IMR-90 (cell line): Measurements from ENCODE around the gene INPP5D. TPM values are rescaled to one million over a fixed set of nuclear protein-coding genes. Genes with fewer than 3 reads are reported as not detected.

Experiments used
- ATAC-seq: fragments of 200-7000 bp; cut with Tn5 transposase; 2 replicates; pipeline ENCODE4 v1.9.1; 2020; ENCODE audit warnings: low read depth, mild to moderate bottlenecking, moderate library complexity
- BruUV-seq: library from RNA; stranded (reverse); fragments of 400-500 nt; replicated peaks from 2 replicates; lab custom pipeline; 2021; lab: Mats Ljungman, UMichigan
- CTCF ChIA-PET: fragments of 300-600 bp; formaldehyde crosslinking; extraction: SDS; loops from one replicate; lab custom pipeline; 2021; ENCODE audit warnings: antibody characterized with exemption; lab: Yijun Ruan, JAX
- POLR2A ChIA-PET: fragments of 300-600 bp; sonication (Branson Sonifier 250); formaldehyde crosslinking; loops from one replicate; lab custom pipeline; 2022; ENCODE audit warnings: antibody characterized with exemption; ENCODE audit not compliant: unreplicated experiment; lab: Charles Lee
- DNase-seq: peaks from one replicate; pipeline ENCODE4 v3.0.0; 2013
- H2AFZ ChIP-seq: replicated peaks from 2 replicates; pipeline ENCODE3; 2013; ENCODE audit warnings: low read length, mild to moderate bottlenecking; ENCODE audit not compliant: poor library complexity
- H2AK5ac ChIP-seq: 2 replicates; pipeline ENCODE4 v1.6.1; 2013; ENCODE audit warnings: low read depth, low read length, inconsistent platforms
- H2AK9ac ChIP-seq: replicated peaks from 2 replicates; pipeline ENCODE3; 2013; ENCODE audit warnings: mild to moderate bottlenecking, low read depth, low read length, moderate library complexity; ENCODE audit not compliant: poor library complexity
- H2BK120ac ChIP-seq: 2 replicates; pipeline ENCODE4 v1.6.1; 2013; ENCODE audit warnings: low read depth, low read length, inconsistent platforms
- H2BK15ac ChIP-seq: 3 replicates; pipeline ENCODE4 v1.6.1; 2013; ENCODE audit warnings: low read depth, low read length, inconsistent platforms
- H2BK20ac ChIP-seq: 2 replicates; pipeline ENCODE4 v1.6.1; 2013; ENCODE audit warnings: low read depth, mild to moderate bottlenecking, inconsistent platforms, low read length, moderate library complexity
- H2BK5ac ChIP-seq: 2 replicates; pipeline ENCODE4 v1.6.1; 2013; ENCODE audit warnings: mild to moderate bottlenecking, low read depth, low read length, inconsistent platforms; ENCODE audit not compliant: poor library complexity, severe bottlenecking
- H3K14ac ChIP-seq: replicated peaks from 2 replicates; pipeline ENCODE4 v1.6.1; 2013; ENCODE audit warnings: low read depth, low read length, inconsistent platforms
- H3K18ac ChIP-seq: 2 replicates; pipeline ENCODE4 v1.6.1; 2013; ENCODE audit warnings: low read depth, low read length, control low read depth
- H3K23ac ChIP-seq: 2 replicates; pipeline ENCODE4 v1.6.1; 2013; ENCODE audit warnings: low read depth, low read length, inconsistent platforms
- H3K27ac ChIP-seq: 2 replicates; pipeline ENCODE4 v1.5.1; 2013; ENCODE audit warnings: mild to moderate bottlenecking, control low read depth, low read length; ENCODE audit not compliant: insufficient read depth
- H3K27me3 ChIP-seq: 2 replicates; pipeline ENCODE4 v1.6.1; 2013; ENCODE audit warnings: low read length; ENCODE audit not compliant: control insufficient read depth, insufficient read depth
- H3K36me3 ChIP-seq: 2 replicates; pipeline ENCODE4 v1.6.1; 2013; ENCODE audit warnings: low read length, mixed read lengths; ENCODE audit not compliant: control insufficient read depth, insufficient read depth
- H3K4ac ChIP-seq: 2 replicates; pipeline ENCODE4 v1.6.1; 2013; ENCODE audit warnings: low read depth, low read length, inconsistent platforms
- H3K4me1 ChIP-seq: 2 replicates; pipeline ENCODE4 v1.6.1; 2013; ENCODE audit warnings: low read length, mixed read lengths; ENCODE audit not compliant: control insufficient read depth, insufficient read depth
- H3K4me2 ChIP-seq: 2 replicates; pipeline ENCODE4 v1.6.1; 2013; ENCODE audit warnings: low read depth, mild to moderate bottlenecking, control low read depth, low read length, moderate library complexity
- H3K4me3 ChIP-seq: 2 replicates; pipeline ENCODE4 v1.5.1; 2013; ENCODE audit warnings: low read depth, mild to moderate bottlenecking, control low read depth, low read length, moderate library complexity; ENCODE audit not compliant: insufficient read depth
- H3K56ac ChIP-seq: 2 replicates; pipeline ENCODE4 v1.6.1; 2013; ENCODE audit warnings: low read length, inconsistent platforms; ENCODE audit not compliant: insufficient read depth; ENCODE audit errors: extremely low read depth
- H3K79me1 ChIP-seq, 2 experiments: 2 replicates each; pipeline ENCODE4 v1.6.1; 2013; ENCODE audit warnings: low read length in 2 of 2, inconsistent platforms in 1 of 2, low read depth in 1 of 2
- H3K9ac ChIP-seq: 2 replicates; pipeline ENCODE4 v1.6.1; 2013; ENCODE audit warnings: low read depth, low read length, control low read depth
- H3K9me1 ChIP-seq: 2 replicates; pipeline ENCODE4 v1.6.1; 2013; ENCODE audit warnings: low read length, inconsistent platforms; ENCODE audit not compliant: insufficient read depth
- H3K9me3 ChIP-seq: 2 replicates; pipeline ENCODE4 v1.6.1; 2013; ENCODE audit warnings: low read length; ENCODE audit not compliant: control insufficient read depth, insufficient read depth
- H4K20me1 ChIP-seq: 2 replicates; pipeline ENCODE4 v1.6.1; 2013; ENCODE audit warnings: low read length, inconsistent platforms; ENCODE audit not compliant: insufficient read depth
- H4K5ac ChIP-seq: 2 replicates; pipeline ENCODE4 v1.6.1; 2013; ENCODE audit warnings: mild to moderate bottlenecking, low read depth, low read length, control low read depth
- H4K8ac ChIP-seq, 2 experiments: 2 replicates each; pipeline ENCODE4 v1.6.1; 2013; ENCODE audit warnings: low read depth in 2 of 2, low read length in 2 of 2, control low read depth in 1 of 2, inconsistent platforms in 1 of 2
- H4K91ac ChIP-seq: 2 replicates; pipeline ENCODE4 v1.6.1; 2013; ENCODE audit warnings: low read depth, low read length, inconsistent platforms; ENCODE audit not compliant: insufficient read depth
- NFE2L2 ChIP-seq: fragments of 150-350 bp; IDR thresholded peaks from 2 replicates; pipeline ENCODE4 v1.6.1; 2016; ENCODE audit warnings: low read depth, mild to moderate bottlenecking, low read length
- WGBS, 2 experiments: methylation state at CpG; one replicate each; pipeline versions ENCODE4 v1.1.5 to v1.1.7; 2013; ENCODE audit warnings: missing lambda C conversion rate in 2 of 2; ENCODE audit not compliant: insufficient read length in 1 of 2; ENCODE audit errors: extremely low coverage in 2 of 2; 5-methylcytosine and 5-hydroxymethylcytosine counted together
- dilution Hi-C: fragments of 300-500 bp; cut with HindIII; formaldehyde crosslinking; loops from one replicate; pipeline ENCODE4 v1.14.3; 2018; ENCODE audit warnings: low sequenced_read_pairs; ENCODE audit not compliant: unreplicated experiment
- in situ Hi-C: fragments of 300-500 bp; cut with MboI; formaldehyde crosslinking; loops from 3 replicates; pipeline ENCODE4 v1.14.3; 2019; ENCODE audit warnings: low sequenced_read_pairs, inconsistent platforms, mixed read lengths
- intact Hi-C: fragments of 100-400 bp; cut with micrococcal nuclease; formaldehyde crosslinking; loops from 2 replicates; pipeline ENCODE4 v1.10.0; 2022
- polyA plus RNA-seq, 3 experiments: library from polyadenylated mRNA; depleted of rRNA; stranded (reverse); fragments of >200 nt; gene quantifications; 2 replicates each; pipeline ENCODE4 v1.2.3, GENCODE V29; 2012; ENCODE audit warnings: low replicate concordance in 1 of 3
- total RNA-seq: library from RNA; depleted of rRNA; stranded (reverse); fragments of >200 nt; gene quantifications from 2 replicates; pipeline ENCODE4 v1.2.3, GENCODE V29; 2012

Gene INPP5D
- total and polyA plus RNA-seq, 2 of the 4 experiments (the other 2 are of a cell fraction), result 0.18 to 0.29 TPM

DNA sequence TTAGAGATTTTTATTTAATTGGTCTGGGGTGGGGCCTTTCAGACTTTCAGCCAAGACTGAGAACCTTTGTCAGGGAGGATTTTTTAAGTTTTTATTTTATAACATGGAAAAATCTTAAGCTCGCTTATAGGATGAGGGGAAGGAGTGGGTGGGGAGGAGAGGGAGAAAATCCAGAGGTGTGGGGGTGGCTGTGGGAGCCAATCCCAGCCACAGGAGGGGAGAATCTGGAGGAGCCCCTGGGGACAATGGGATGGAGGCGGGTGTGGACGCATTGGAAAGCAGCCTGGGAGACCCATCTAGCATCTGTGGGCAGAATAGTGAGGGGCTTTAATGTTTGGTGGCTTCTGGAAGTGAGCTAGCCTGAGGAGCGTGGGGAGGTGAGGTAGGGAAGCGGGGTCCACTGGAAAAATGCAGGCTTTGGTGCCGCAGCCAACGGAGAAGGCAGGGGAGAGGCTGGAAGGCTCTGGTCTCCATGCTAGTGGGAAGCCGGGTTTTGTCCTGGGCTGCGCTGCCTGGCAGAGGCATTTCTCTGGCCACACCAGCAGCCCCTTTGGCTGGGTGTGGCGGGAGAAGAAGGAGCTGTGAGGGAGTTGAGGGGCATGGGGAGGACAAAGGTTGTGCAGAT lies 11.5 kb upstream of the INPP5D start:
- in situ Hi-C loops, result no loop called here
- Histone ChIP-seq H3K79me1 (no peaks in the 10 kb centered on the region), H4K8ac (no peak overlapping the region), H3K36me3 (no peaks in the 10 kb centered on the region), H3K4me3 (no peak overlapping the region), H4K5ac (no peak overlapping the region), H4K91ac (no peak overlapping the region), H2BK15ac (no peak overlapping the region), H3K4me1 (no peaks in the 10 kb centered on the region), H3K27ac (no peak overlapping the region), H3K9ac (no peak overlapping the region), H3K4me2 (no peak overlapping the region), H3K9me1 (no peaks in the 10 kb centered on the region), H4K20me1 (no peaks in the 10 kb centered on the region), H2BK5ac (no peak overlapping the region), H3K23ac (no peak overlapping the region), H2AK5ac (no peak overlapping the region), H3K4ac (no peak overlapping the region), H3K56ac (no peak overlapping the region), H2AFZ (no peak overlapping the region), H2BK120ac (no peak overlapping the region), H3K9me3 (no peaks in the 10 kb centered on the region), H3K18ac (no peak overlapping the region), H3K14ac (no peak overlapping the region), H3K27me3 (peaks cover 41% of the 10 kb centered on the region), H2BK20ac (no peak overlapping the region), H2AK9ac (no peak overlapping the region)
- DNase-seq (no peak), ATAC-seq (no peak)
- TF ChIP-seq NFE2L2, result no peak
- intact Hi-C loops, result no loop called here
- BruUV-seq, result no TSS peak
- 71% methylated on average over 3 of the region's 10 CpGs; no CpG with 5 or more reads in 1 of the 2 experiments for WGBS, 2 experiments
- POLR2A ChIA-PET, result no interaction called here
- dilution Hi-C loops, result no loop called here
- CTCF ChIA-PET, result no interaction called here
